Iris pigment epithelial cell (primary cell): ENCODE results near the gene PITRM1.
"Not testable (repeated sequence)": the region's sequence is repeated elsewhere in the genome, so short reads cannot be mapped to it uniquely, and the experiment has no call there.

Experiments used
- DNase-seq: peaks from one replicate; pipeline ENCODE4 v3.0.0-alpha.2; 2011; ENCODE audit warnings: low read depth

PITRM1 gene

DNA sequence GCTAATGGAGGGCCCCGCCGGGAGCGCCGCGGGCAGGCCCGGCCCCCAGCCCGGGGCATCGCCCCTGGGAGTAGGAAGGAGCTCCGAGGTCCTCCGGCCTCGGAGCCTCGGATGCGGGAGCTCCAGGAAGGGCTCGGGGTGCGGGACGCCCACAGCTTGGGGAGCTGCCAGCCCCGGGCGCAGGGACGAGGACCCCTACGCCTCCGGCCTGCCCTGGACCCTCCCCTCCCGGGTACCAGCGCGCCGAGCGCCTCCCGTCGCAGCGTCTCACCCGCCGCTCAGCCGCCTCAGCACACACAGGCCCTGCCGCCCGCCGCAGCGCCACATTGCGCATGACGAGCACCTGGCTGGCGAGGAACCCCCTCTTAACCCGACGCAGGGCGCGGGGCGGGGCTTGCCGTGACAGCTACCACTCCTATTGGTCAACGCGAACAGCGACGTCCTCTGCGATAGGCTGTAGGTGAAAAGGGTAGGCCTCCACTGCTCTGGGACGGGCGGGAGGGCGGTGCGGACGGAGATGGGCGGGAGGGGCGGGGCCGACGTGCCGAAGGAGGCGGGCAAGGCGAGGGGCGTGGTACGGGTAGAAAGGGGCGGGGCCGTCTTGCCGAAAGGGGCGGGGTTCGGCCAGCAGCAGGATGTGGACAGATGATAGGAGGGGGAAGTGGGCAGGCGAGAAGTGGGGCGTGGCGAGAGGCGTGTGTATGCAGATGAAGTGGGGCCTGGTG, at the start of gene PITRM1:
Gene PITRM1, minus strand, starts transcription at position 337 of the 725 bp plus-strand sequence. Its CDS starts 10 bp downstream, at position 327.
- peak; percentile 99 for DNase-seq

- DNase-seq = peak; percentile 70
These were observed 49.5 kb upstream of the PITRM1 start for GRCh38 chr10:3222068-3222467.

GRCh38 chr10:3221601-3222000, 49.0 kb upstream of the PITRM1 start:
- not testable (repeated sequence) for DNase-seq

- DNase-seq = peak; percentile 83
These were observed 48.3 kb upstream of the PITRM1 start for GRCh38 chr10:3220853-3221252.

DNA sequence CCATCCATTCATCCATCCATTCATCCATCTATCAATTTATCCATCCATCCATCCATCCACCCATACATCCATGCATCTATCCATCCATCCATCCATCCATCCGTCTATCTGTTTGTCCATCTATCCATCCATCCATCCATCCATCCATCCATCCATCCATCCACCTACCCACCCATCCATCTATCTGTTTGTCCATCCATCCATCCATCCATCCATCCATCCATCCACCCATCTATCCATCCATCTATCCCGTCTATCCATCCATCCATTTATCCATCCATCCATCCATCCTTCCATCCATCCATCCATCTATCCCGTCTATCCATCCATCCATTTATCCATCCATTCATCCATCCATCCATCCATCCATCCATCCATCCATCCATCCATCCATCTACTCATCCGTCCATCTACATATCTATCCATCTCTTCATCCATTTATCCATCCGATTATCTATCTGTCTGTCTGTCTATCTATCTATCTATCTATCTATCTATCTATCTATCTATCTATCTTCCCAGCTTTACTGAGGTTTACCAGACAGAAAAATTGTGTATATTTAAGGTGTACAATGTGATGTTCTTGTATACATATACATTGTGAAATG, 46.5 kb upstream of the PITRM1 start:
- not testable (repeated sequence) for DNase-seq

- DNase-seq = no peak
These were observed 45.3 kb upstream of the PITRM1 start for GRCh38 chr10:3217853-3218252.

GRCh38 chr10:3217301-3217700, 44.7 kb upstream of the PITRM1 start:
- peak; percentile 84 for DNase-seq

- no peak for DNase-seq
These were observed 42.7 kb upstream of the PITRM1 start for GRCh38 chr10:3215153-3215775.

GRCh38 chr10:3213758-3214515, 41.4 kb upstream of the PITRM1 start:
- no peak for DNase-seq

- no peak for DNase-seq
These were observed 40.6 kb upstream of the PITRM1 start for GRCh38 chr10:3213208-3213607.

DNA sequence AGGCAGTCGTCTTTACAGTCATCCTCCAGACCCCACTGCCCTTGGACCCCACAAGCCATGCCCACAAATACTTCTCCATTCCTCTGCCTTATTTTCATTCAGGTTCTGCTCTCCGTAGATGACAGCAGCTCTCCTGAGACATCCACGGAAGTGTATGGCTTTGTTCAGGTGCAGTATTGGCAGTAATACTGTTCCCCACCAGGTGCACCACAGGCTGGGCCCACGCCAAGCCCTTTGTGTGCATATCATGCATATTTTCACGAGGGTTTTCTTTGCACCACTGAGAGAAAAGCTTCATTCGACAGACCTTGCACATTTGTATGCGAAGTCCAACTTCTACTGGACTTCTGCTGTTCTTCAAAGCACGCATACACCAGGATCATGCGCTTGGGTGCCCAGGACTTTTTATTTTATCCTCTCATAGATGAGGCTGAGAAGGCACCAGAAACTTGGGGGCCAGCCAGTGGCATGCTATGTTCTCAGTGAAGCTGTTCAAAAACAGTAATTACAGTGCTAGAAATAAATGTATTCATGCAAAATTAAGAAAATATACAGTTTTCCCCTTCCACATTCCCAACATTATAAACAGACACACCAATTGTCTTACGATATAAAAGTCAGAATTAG, 37.8 kb upstream of the PITRM1 start:
- no peak for DNase-seq

DNA sequence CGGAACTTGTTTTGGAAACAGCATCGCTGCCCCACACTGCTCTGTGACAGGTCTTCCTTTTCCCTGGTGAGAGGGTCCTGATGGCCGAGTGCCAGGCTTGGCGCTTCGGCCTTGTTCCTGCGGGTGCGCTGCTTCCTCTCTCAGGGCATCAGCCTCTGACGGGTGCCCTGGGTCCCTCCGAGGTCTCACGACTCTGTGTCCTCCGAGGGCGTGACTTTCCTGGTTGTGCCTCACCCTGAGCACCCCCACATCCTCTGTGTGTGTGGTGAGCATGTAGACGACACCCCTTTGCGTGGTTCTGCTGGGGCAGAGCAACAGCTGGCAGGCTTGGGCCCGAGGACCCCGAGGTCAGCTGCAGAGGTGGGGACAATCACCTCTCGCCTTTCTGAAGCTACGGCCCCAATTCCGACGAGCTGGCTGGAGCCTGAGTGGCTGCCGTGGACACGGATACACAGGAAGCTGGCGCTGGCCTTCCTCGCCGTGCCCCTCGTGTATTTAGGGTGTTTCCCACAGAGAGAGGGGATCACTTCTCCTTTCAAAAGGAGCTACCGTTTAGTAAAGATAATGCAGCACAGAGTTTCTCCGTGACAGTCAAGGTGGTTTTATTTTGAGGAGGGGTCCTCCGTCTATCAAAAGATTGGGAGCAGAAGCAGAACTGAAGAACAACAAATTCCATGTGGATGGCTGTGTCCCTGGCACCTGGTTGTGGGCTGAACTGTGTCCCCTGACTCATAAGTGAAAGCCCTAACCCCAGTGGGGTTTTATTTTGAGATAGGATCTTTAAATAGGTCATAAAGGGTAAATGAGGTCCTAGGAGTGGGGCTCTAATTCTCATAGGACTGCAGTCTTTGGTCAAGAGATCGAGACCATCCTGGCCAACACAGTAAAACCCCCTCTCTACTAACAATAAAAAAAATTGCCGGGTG, 36.2 kb upstream of the PITRM1 start:
- DNase-seq = no peak

GRCh38 chr10:3207351-3207750, 34.8 kb upstream of the PITRM1 start:
- no peak for DNase-seq

GRCh38 chr10:3206511-3207157, 34.1 kb upstream of the PITRM1 start:
- DNase-seq = no peak

- no peak for DNase-seq
These were observed 31.4 kb upstream of the PITRM1 start for GRCh38 chr10:3203972-3204371.

- no peak for DNase-seq
These were observed 30.6 kb upstream of the PITRM1 start for GRCh38 chr10:3203016-3203811.

- DNase-seq = no peak
These were observed 29.2 kb upstream of the PITRM1 start for GRCh38 chr10:3201796-3202195.

DNA sequence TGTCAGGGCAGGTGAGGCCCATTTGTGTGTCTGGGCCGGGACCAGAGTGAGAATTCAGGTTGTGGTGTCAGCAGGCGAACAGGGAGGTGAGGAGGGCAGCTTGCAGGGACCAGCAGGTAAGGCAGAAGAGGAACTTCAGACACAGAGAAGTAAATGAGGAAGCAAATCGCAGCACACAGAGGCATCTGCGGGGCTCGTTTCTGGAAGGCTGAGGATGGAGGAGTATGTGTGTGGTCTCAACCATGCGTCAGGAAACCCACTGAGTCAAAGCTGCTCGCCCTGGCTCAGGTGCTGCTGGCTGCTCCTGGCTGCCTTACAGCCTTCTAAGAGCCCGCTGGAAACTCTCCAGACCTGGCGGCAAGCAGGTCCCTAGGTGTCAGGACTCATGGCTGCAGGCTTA, 26.9 kb upstream of the PITRM1 start:
- DNase-seq = no peak

DNA sequence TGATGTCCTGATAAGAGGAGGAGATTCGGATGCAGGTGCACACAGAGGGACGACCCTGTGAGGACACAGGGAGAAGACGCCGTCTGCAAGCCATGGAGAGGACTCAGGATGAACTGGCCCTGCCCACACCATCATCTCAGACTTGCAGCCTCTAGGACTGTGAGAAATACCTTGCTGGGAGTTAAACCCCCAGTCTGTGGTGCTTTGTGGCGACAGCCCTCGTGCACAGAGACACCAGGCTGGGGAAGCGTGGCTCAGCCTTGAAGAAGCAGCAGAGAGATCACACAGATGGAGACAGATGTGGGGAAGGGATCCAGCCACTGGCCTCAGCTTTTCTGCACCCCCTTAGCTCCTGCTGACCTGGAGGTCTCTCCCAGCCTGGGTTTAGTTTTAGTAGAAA, 26.3 kb upstream of the PITRM1 start:
- no peak for DNase-seq
